ENCODE measurements around the gene WBP1L.

The WBP1L gene

DNA sequence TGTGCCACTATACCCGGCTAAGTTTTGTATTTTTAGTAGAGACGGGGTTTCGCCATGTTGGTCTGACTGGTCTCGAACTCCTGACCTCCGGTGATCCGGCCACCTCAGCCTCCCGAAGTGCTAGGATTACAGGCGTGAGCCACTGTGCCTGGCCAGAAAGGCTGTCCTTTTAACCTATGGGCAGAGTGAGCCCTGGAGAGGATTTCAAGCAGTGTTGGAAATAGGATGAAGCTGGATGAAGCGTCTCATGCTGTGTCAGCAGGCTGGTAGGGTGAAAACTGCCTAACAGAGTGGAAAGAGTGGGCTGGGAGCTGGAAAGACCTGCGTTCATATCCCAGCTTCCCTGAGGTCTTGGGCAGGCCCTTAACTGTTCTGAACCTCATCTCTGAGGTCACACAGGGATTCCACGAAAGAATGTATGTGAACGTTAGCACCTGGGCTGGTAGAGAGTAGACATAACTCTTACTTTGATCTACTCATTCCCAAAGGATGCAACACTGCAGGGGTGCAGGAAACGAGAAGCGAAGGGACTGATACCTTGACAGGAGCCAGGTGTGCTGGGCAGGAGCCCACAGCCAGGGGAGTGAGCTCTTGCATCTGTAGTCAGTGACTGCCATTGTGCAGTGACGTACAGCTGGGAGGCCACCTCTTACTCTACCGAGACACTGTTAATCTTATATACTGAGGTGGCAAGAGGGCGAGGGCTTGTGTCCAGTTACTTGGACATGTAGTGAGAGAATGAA, 34.1 kb downstream of the WBP1L start:
- DNase-seq (ENCODE audit: low spot score) = no peak
- in situ Hi-C loops (cut with MboI; ENCODE audit: low pct_unique_long_range_greater_than_20kb, low sequenced_read_pairs, unreplicated experiment) = no loop called here
- TF ChIP-seq, protein P1, sequence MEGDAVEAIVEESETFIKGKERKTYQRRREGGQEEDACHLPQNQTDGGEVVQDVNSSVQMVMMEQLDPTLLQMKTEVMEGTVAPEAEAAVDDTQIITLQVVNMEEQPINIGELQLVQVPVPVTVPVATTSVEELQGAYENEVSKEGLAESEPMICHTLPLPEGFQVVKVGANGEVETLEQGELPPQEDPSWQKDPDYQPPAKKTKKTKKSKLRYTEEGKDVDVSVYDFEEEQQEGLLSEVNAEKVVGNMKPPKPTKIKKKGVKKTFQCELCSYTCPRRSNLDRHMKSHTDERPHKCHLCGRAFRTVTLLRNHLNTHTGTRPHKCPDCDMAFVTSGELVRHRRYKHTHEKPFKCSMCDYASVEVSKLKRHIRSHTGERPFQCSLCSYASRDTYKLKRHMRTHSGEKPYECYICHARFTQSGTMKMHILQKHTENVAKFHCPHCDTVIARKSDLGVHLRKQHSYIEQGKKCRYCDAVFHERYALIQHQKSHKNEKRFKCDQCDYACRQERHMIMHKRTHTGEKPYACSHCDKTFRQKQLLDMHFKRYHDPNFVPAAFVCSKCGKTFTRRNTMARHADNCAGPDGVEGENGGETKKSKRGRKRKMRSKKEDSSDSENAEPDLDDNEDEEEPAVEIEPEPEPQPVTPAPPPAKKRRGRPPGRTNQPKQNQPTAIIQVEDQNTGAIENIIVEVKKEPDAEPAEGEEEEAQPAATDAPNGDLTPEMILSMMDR (IDR thresholded peaks at IDR 0.05; ENCODE audit: extremely low read depth, insufficient read depth, missing control alignments) = no peak

DNA sequence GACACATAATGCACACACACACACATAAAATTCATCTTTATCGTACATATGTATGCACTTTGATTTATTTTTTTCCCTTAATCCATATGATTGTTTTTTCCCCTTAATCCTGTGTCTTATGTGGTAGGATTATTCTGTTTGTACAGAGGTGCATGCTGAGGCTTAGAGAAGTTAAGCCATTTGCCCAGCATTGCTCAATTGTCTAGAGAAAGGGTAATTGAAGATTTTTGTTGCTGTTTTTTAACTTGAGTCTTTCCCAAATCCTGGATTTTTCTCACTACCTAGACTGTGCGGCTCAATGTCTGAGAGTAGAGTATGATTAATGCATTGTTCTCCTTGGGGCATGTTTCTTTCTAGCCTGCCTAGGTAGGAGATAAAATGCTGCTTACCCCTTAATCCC, 35.0 kb downstream of the WBP1L start:
- in situ Hi-C loops (cut with MboI; ENCODE audit: low pct_unique_long_range_greater_than_20kb, low sequenced_read_pairs, unreplicated experiment) = no loop called here
- TF ChIP-seq, protein P1 (IDR thresholded peaks at IDR 0.05; ENCODE audit: extremely low read depth, insufficient read depth, missing control alignments) = no peak
- DNase-seq (ENCODE audit: low spot score) = no peak

DNA sequence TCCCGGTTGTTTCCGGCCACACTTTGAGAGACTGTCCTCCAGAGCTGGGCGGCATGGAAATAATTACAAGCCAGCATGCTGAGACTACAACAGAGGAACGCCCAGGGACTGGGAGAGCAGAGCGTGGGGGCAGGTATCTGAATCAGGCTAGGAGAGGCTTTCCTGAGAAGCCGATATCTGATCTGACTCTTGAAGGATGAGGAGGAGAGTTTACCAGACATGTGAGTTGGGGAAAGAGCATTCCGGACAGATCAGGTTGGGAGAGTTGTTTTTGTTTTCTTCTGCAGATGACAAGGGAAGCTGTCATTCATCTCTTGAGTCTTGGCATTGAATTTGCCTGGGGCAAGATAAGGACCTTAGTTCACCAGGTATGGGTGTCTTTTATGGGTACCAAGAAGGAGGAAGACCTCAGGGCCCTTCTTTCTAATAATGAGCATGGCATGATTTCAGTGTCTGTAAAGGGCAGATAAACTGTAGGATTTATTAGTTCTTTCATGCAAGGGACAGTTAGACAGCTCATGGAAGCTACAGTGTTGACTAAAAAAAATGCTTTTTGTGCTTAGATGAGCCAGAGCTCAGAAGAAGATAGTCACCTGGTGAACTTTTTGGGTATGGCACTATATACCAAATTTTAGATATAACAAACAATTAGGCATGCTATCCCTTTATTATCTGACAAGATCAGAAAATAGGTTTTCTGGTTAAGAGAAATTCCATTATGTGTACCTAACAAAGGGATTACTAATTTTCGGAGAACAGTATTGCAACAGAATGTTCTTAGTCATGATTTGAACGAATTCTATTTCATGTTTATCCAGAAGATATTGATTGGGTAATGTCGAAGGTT, 36.2 kb downstream of the WBP1L start:
- DNase-seq (ENCODE audit: low spot score) = no peak
- TF ChIP-seq, protein P1 (IDR thresholded peaks at IDR 0.05; ENCODE audit: extremely low read depth, insufficient read depth, missing control alignments) = no peak
- in situ Hi-C loops (cut with MboI; ENCODE audit: low pct_unique_long_range_greater_than_20kb, low sequenced_read_pairs, unreplicated experiment) = no loop called here

DNA sequence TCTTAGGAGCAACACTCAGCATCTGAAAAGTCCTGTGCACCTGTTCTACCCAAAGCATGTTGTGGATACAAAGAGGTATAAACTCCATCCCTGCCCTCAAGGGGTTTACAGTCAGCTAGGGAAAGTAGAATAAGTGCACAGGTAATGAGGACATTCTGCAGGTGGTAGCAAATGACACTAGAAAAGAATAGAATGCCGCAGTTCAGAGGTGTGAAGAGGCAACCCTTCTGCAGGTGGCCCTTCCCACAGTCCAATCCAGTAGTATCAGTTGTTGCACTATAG, 36.7 kb downstream of the WBP1L start:
- in situ Hi-C loops (cut with MboI; ENCODE audit: low pct_unique_long_range_greater_than_20kb, low sequenced_read_pairs, unreplicated experiment) = no loop called here
- TF ChIP-seq, protein P1 (IDR thresholded peaks at IDR 0.05; ENCODE audit: extremely low read depth, insufficient read depth, missing control alignments) = no peak
- no peak for DNase-seq (ENCODE audit: low spot score)

DNA sequence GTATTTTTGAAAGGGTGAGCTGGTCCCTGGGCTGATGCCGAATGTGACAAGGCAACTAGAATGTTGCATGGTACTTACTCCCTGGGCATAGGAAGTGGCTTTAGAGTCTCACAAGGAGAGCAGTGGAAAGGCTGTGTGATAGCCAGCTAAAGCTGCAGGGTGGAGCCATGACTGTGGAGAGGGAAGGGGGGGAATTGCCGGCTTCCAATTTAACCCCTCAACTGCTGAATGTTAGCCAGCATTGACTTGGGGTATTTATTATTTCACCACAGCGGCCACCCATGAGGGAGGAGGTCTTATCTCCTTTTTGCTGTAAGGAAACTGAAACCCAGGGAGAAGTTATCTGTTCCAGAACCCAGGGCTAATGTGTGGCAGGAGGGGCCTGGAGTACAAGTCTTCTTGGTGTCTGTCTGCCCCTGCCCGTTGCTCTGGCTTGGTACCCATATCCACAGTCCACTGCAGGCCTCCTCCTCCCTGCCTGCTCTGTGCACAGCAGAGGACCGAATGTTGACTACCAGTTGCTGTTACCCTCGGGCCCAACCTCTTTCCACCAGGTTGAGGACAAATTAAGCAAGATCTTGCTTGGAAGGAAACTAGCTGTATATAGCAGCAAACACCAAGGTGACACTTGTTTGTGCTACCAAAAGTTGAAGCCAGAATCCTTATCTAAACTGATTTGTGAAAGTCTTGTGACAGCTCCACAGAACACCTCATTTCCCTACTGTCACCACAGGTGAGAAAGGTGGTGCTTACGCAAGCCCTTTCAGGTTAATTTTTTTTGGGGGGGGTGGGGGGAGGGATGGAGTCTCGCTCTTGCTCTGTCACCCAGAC, 37.6 kb downstream of the WBP1L start:
- TF ChIP-seq, protein P1 (IDR thresholded peaks at IDR 0.05; ENCODE audit: extremely low read depth, insufficient read depth, missing control alignments) = no peak
- in situ Hi-C loops (cut with MboI; ENCODE audit: low pct_unique_long_range_greater_than_20kb, low sequenced_read_pairs, unreplicated experiment) = no loop called here
- no peak for DNase-seq (ENCODE audit: low spot score)

DNA sequence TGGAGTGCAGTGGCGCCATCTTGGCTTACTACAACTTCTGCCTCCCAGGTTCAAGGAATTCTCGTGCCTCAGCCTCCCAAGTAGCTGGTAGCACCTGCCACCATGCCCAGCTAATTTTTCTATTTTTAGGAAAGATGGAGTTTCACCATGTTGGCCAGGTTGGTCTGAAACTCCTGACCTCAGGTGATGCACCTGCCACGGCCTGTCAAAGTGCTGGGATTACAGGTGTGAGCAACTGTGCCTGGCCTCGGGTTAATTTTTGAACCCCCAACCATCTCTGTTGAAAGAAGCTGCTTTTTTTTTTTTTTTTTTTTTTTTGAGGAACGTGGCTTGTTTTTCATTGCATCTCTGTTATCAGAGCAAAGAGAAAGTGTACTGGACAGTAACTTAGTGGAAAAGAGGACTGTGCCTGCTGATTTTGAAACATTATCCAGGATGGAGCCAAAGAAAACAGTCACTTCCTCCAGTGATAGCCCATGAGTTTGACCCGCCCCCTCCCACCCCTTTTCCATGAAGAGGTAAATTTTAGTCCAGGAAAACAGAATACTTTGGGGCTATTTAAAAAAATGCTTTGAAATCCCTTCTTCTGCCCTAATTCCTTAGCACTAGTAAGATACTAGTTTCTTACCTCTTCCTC, 38.3 kb downstream of the WBP1L start:
- TF ChIP-seq, protein P1 (IDR thresholded peaks at IDR 0.05; ENCODE audit: extremely low read depth, insufficient read depth, missing control alignments) = no peak
- no peak for DNase-seq (ENCODE audit: low spot score)
- in situ Hi-C loops (cut with MboI; ENCODE audit: low pct_unique_long_range_greater_than_20kb, low sequenced_read_pairs, unreplicated experiment) = no loop called here
